Measurements from ENCODE around the gene CCDC82. TPM values are rescaled to one million over a fixed set of nuclear protein-coding genes. Genes with fewer than 3 reads are reported as not detected.

Gene CCDC82
- total and polyA plus RNA-seq, 2 of the 4 experiments (the other 2 are of a cell fraction), result 4.1 to 9.4 TPM

DNA sequence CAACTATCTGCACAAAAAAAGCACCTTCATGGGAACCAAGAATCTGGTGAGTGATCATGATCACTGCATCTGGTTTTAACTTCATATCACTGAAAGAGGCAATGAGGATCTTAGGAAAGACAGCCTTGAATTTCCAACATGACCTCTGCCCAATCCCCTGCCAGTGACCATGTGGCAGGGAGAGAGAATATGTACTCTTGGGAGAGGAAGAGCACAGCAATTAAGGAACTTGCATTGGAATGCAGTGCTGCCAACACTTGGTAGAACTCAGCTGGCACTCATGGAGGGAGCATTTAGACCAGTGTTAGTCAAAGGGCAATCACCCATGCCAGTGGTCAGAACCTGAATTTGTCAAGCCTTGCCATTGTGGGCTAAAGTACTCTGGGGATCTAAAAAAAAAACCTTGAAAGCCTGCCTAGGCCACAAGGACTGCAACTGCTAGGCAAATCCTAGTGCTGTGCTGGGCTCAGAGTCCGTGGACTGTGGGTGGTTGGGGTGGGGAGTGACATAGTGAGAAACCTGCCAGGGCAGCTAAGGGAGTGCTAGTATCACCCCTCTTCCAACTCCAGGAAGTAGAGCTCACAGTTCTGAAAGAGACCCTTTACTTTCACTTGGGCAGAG is 23.2 kb upstream of the CCDC82 start:
- no peak overlapping the region for H4K8ac ChIP-seq (ENCODE audit: low read depth in 2 of 2, low read length in 2 of 2)
- H3K9ac ChIP-seq (ENCODE audit: low read depth, low read length), result no peak overlapping the region
- ATAC-seq (ENCODE audit: low read depth) (no peak), DNase-seq (no peak)
- no peak overlapping the region for H3K4me3 ChIP-seq (ENCODE audit: insufficient read depth, low read depth, low read length)
- no peak overlapping the region for H4K5ac ChIP-seq (ENCODE audit: low read depth, low read length)
- H3K9me1 ChIP-seq (ENCODE audit: insufficient read depth, low read length), result no peaks in the 10 kb centered on the region
- peak overlapping the region; percentile 14 for H2AFZ ChIP-seq (replicated peaks; ENCODE audit: low read length, poor library complexity)
- no peak overlapping the region for H2AK5ac ChIP-seq (ENCODE audit: low read depth, low read length)
- in situ Hi-C loops (cut with MboI; ENCODE audit: low sequenced_read_pairs), result no loop called here
- TF ChIP-seq MAZ (IDR thresholded peaks at IDR 0.05; ENCODE audit: borderline replicate concordance, low read depth, low read length) (no peak), MAFK (IDR thresholded peaks at IDR 0.05; ENCODE audit: low read depth, low read length) (no peak), RCOR1 (IDR thresholded peaks at IDR 0.05; ENCODE audit: insufficient replicate concordance, low read length) (no peak), CHD1 (IDR thresholded peaks at IDR 0.05; ENCODE audit: low read depth, low read length) (no peak), BHLHE40 (IDR thresholded peaks at IDR 0.05; ENCODE audit: low read depth, low read length) (no peak), USF2 (IDR thresholded peaks at IDR 0.05; ENCODE audit: low read depth, low read length) (no peak), SMC3 (IDR thresholded peaks at IDR 0.05; ENCODE audit: low read depth, low read length) (no peak), RAD21 (IDR thresholded peaks at IDR 0.05; ENCODE audit: low read length) (no peak), MXI1 (IDR thresholded peaks at IDR 0.05; ENCODE audit: borderline replicate concordance, low read depth, low read length) (no peak), FOS (IDR thresholded peaks at IDR 0.05; ENCODE audit: low read depth, low read length) (no peak), POLR2A (IDR thresholded peaks at IDR 0.05; ENCODE audit: low read depth, low read length) (no peak), NFE2L2 (IDR thresholded peaks at IDR 0.05; ENCODE audit: low read depth, low read length) (no peak), RFX5 (IDR thresholded peaks at IDR 0.05; ENCODE audit: low read depth, low read length) (no peak), CEBPB (IDR thresholded peaks at IDR 0.05; ENCODE audit: low read depth, low read length) (no peak)
- TF ChIP-seq, protein P1, sequence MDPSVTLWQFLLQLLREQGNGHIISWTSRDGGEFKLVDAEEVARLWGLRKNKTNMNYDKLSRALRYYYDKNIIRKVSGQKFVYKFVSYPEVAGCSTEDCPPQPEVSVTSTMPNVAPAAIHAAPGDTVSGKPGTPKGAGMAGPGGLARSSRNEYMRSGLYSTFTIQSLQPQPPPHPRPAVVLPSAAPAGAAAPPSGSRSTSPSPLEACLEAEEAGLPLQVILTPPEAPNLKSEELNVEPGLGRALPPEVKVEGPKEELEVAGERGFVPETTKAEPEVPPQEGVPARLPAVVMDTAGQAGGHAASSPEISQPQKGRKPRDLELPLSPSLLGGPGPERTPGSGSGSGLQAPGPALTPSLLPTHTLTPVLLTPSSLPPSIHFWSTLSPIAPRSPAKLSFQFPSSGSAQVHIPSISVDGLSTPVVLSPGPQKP (IDR thresholded peaks at IDR 0.05; ENCODE audit: borderline replicate concordance, low read depth, low read length), result no peak
- TF ChIP-seq, protein P2, sequence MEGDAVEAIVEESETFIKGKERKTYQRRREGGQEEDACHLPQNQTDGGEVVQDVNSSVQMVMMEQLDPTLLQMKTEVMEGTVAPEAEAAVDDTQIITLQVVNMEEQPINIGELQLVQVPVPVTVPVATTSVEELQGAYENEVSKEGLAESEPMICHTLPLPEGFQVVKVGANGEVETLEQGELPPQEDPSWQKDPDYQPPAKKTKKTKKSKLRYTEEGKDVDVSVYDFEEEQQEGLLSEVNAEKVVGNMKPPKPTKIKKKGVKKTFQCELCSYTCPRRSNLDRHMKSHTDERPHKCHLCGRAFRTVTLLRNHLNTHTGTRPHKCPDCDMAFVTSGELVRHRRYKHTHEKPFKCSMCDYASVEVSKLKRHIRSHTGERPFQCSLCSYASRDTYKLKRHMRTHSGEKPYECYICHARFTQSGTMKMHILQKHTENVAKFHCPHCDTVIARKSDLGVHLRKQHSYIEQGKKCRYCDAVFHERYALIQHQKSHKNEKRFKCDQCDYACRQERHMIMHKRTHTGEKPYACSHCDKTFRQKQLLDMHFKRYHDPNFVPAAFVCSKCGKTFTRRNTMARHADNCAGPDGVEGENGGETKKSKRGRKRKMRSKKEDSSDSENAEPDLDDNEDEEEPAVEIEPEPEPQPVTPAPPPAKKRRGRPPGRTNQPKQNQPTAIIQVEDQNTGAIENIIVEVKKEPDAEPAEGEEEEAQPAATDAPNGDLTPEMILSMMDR (conservative IDR thresholded peaks at IDR 0.05; ENCODE audit: low read depth, low read length), result no peak
- no CpG with 5 or more reads among the region's 1 CpG for WGBS, 2 experiments (ENCODE audit: extremely low coverage in 2 of 2, insufficient read length in 1 of 2)
- POLR2A ChIA-PET (ENCODE audit: unreplicated experiment), result no interaction called here
- no peak overlapping the region for H3K4me2 ChIP-seq (ENCODE audit: low read depth, low read length)
- no TSS peak for BruUV-seq (replicated peaks)
- intact Hi-C loops (cut with micrococcal nuclease), result no loop called here
- H2BK15ac ChIP-seq (ENCODE audit: low read depth, low read length), result no peak overlapping the region
- no peak overlapping the region for H3K23ac ChIP-seq (ENCODE audit: low read depth, low read length)
- no peak overlapping the region for H2AK9ac ChIP-seq (replicated peaks; ENCODE audit: low read depth, low read length, poor library complexity)
- H4K91ac ChIP-seq (ENCODE audit: insufficient read depth, low read depth, low read length), result no peak overlapping the region
- no peak overlapping the region for H2BK20ac ChIP-seq (ENCODE audit: low read depth, low read length)
- H4K20me1 ChIP-seq (ENCODE audit: insufficient read depth, low read length), result no peaks in the 10 kb centered on the region
- no peaks in the 10 kb centered on the region for H3K79me1 ChIP-seq (ENCODE audit: low read depth in 1 of 2, low read length in 2 of 2)
- CTCF ChIA-PET, result no interaction called here
- no peak overlapping the region for H2BK5ac ChIP-seq (ENCODE audit: low read depth, low read length, poor library complexity, severe bottlenecking)
- no peak overlapping the region for H3K18ac ChIP-seq (ENCODE audit: low read depth, low read length)
- H3K4ac ChIP-seq (ENCODE audit: low read depth, low read length), result no peak overlapping the region
- H3K14ac ChIP-seq (replicated peaks; ENCODE audit: low read depth, low read length), result no peak overlapping the region
- no peaks in the 10 kb centered on the region for H3K27me3 ChIP-seq (ENCODE audit: control insufficient read depth, insufficient read depth, low read length)
- no peaks in the 10 kb centered on the region for H3K36me3 ChIP-seq (ENCODE audit: control insufficient read depth, insufficient read depth, low read length)
- H3K56ac ChIP-seq (ENCODE audit: extremely low read depth, insufficient read depth, low read length), result no peak overlapping the region
- dilution Hi-C loops (cut with HindIII; ENCODE audit: low sequenced_read_pairs, unreplicated experiment), result no loop called here
- H3K4me1 ChIP-seq (ENCODE audit: control insufficient read depth, insufficient read depth, low read length), result no peaks in the 10 kb centered on the region
- H3K27ac ChIP-seq (ENCODE audit: insufficient read depth, low read length), result no peak overlapping the region
- H3K9me3 ChIP-seq (ENCODE audit: control insufficient read depth, insufficient read depth, low read length), result no peaks in the 10 kb centered on the region
- no peak overlapping the region for H2BK120ac ChIP-seq (ENCODE audit: low read depth, low read length)

Measured in IMR-90 (cell line).